ENCODE measurements around the gene IGFN1. TPM values are rescaled to one million over a fixed set of nuclear protein-coding genes. Genes with fewer than 3 reads are reported as not detected.
"Not testable (repeated sequence)": the region's sequence is repeated elsewhere in the genome, so short reads cannot be mapped to it uniquely, and the experiment has no call there.

The IGFN1 gene
- total and polyA plus RNA-seq, 10 donors = 0.02 to 0.03 (median 0.02) TPM; not detected in 7

- DNase-seq = peak; percentile 35
- peaks cover 0 to 26% (median 0%) of the 10 kb centered on the region in 7 donors for H3K27me3 ChIP-seq (replicated peaks in 1 of 7)
- WGBS, 5 donors = 85 to 89% (median 86%) methylated on average over 9 of the region's 9 CpGs
- no peak overlapping the region for H3K27ac ChIP-seq
- H3K4me3 ChIP-seq = no peak overlapping the region
- TF ChIP-seq POLR2A (IDR thresholded peaks at IDR 0.05) = no peak
- TF ChIP-seq CTCF (IDR thresholded peaks at IDR 0.05 in 8 of 11, conservative IDR thresholded peaks at IDR 0.05 in 3 of 11) = no peak
- no peak for TF ChIP-seq POLR2AphosphoS5 (IDR thresholded peaks at IDR 0.05)
- H3K9me3 ChIP-seq = no peaks in the 10 kb centered on the region
- intact Hi-C loops (cut with DNase I; ENCODE audit: low total_unique reads) = no loop called here
- no peaks in the 10 kb centered on the region for H3K36me3 ChIP-seq
- peaks cover 0 to 6% (median 0%) of the 10 kb centered on the region in 6 donors for H3K4me1 ChIP-seq
Observed at GRCh38 chr1:201253906-201254624, 63.4 kb downstream of the IGFN1 start.

GRCh38 chr1:201254625-201255478 is 64.2 kb downstream of the IGFN1 start:
- no peaks in the 10 kb centered on the region for H3K36me3 ChIP-seq
- H3K4me1 ChIP-seq = peaks cover 0 to 11% (median 0%) of the 10 kb centered on the region in 6 donors
- no peak overlapping the region for H3K27ac ChIP-seq
- TF ChIP-seq POLR2AphosphoS5 (IDR thresholded peaks at IDR 0.05) (no peak), POLR2A (IDR thresholded peaks at IDR 0.05) (no peak), CTCF (IDR thresholded peaks at IDR 0.05 in 8 of 11, conservative IDR thresholded peaks at IDR 0.05 in 3 of 11) (peak; percentile 72 to 94 (median 89))
- peak; percentile 88 for DNase-seq
- 44 to 47% (median 45%) methylated on average over 21 to 24 of the region's 24 CpGs for WGBS, 5 donors
- H3K9me3 ChIP-seq = no peaks in the 10 kb centered on the region
- peaks cover 0 to 34% (median 5%) of the 10 kb centered on the region in 7 donors for H3K27me3 ChIP-seq (replicated peaks in 1 of 7)
- H3K4me3 ChIP-seq = no peak overlapping the region
- intact Hi-C loops (cut with DNase I; ENCODE audit: low total_unique reads) = loop anchor here (5.0 kb wide), 1 partner anchor 107 kb away; no protein-coding TSS in a partner anchor

GRCh38 chr1:201255479-201256362 is 65.1 kb downstream of the IGFN1 start:
- Histone ChIP-seq H3K9me3 (no peaks in the 10 kb centered on the region), H3K36me3 (no peaks in the 10 kb centered on the region), H3K27me3 (replicated peaks in 1 of 7) (peaks cover 0 to 37% (median 14%) of the 10 kb centered on the region in 7 donors), H3K4me3 (no peak overlapping the region), H3K27ac (no peak overlapping the region), H3K4me1 (peaks cover 0 to 19% (median 0%) of the 10 kb centered on the region in 6 donors)
- WGBS, 5 donors = 79 to 90% (median 87%) methylated on average over 17 of the region's 17 CpGs
- intact Hi-C loops (cut with DNase I; ENCODE audit: low total_unique reads) = loop anchor here (5.0 kb wide), 1 partner anchor 107 kb away; no protein-coding TSS in a partner anchor
- TF ChIP-seq POLR2A (IDR thresholded peaks at IDR 0.05) (no peak), CTCF (IDR thresholded peaks at IDR 0.05 in 8 of 11, conservative IDR thresholded peaks at IDR 0.05 in 3 of 11) (no peak), POLR2AphosphoS5 (IDR thresholded peaks at IDR 0.05) (no peak)
- peak; percentile 70 for DNase-seq

- intact Hi-C loops (cut with DNase I; ENCODE audit: low total_unique reads) = loop anchor here (5.0 kb wide), 1 partner anchor 104 kb away; no protein-coding TSS in a partner anchor
- H3K27ac ChIP-seq = not testable (repeated sequence)
- H3K27me3 ChIP-seq (replicated peaks in 1 of 7) = peaks cover 0 to 58% (median 19%) of the 10 kb centered on the region in 7 donors
Observed at GRCh38 chr1:201258132-201258531, 67.5 kb downstream of the IGFN1 start.

More at GRCh38 chr1:201258132-201258531, 67.5 kb downstream of the IGFN1 start:
- H3K4me3 ChIP-seq, H3K36me3 ChIP-seq, DNase-seq, H3K9me3 ChIP-seq: not testable (repeated sequence)
- H3K4me1 ChIP-seq = peaks cover 0 to 19% (median 0%) of the 10 kb centered on the region in 6 donors
